ENCODE results near the gene NFIA. TPM values are rescaled to one million over a fixed set of nuclear protein-coding genes. Genes with fewer than 3 reads are reported as not detected.

The NFIA gene
- total and polyA plus RNA-seq, 5 donors from 2014 or later, result 0.86 to 3.9 (median 1.7) TPM

- no peaks in the 10 kb centered on the region for H3K36me3 Mint-ChIP-seq
- no peaks in the 10 kb centered on the region for H3K9me3 ChIP-seq (ENCODE audit: control insufficient read depth in 2 of 2, low read length in 2 of 2)
- ATAC-seq (ENCODE audit: low read depth in 2 of 2) (no peak), DNase-seq (no peak)
- H3K4me1 ChIP-seq (ENCODE audit: control insufficient read depth, insufficient read depth, low read length, poor library complexity, severe bottlenecking), result no peaks in the 10 kb centered on the region
- H3K27ac Mint-ChIP-seq, result no peak overlapping the region
- H3K27me3 Mint-ChIP-seq, result peaks cover 5% of the 10 kb centered on the region
- no peaks in the 10 kb centered on the region for H3K4me1 Mint-ChIP-seq
- no peak overlapping the region for H3K4me3 ChIP-seq (ENCODE audit: low read depth, low read length)
- H3K27me3 ChIP-seq (ENCODE audit: control insufficient read depth, insufficient read depth, low read length), result no peaks in the 10 kb centered on the region
- H3K36me3 ChIP-seq (ENCODE audit: control insufficient read depth, insufficient read depth, low read length), result no peaks in the 10 kb centered on the region
- no peaks in the 10 kb centered on the region for H3K9me3 Mint-ChIP-seq
- H3K4me3 Mint-ChIP-seq, result no peak overlapping the region
- no peak overlapping the region for H3K27ac ChIP-seq (ENCODE audit: insufficient read depth, low read length, poor library complexity, severe bottlenecking)
Observed at GRCh38 chr1:61420243-61420642, 337.9 kb downstream of the NFIA start.

DNA sequence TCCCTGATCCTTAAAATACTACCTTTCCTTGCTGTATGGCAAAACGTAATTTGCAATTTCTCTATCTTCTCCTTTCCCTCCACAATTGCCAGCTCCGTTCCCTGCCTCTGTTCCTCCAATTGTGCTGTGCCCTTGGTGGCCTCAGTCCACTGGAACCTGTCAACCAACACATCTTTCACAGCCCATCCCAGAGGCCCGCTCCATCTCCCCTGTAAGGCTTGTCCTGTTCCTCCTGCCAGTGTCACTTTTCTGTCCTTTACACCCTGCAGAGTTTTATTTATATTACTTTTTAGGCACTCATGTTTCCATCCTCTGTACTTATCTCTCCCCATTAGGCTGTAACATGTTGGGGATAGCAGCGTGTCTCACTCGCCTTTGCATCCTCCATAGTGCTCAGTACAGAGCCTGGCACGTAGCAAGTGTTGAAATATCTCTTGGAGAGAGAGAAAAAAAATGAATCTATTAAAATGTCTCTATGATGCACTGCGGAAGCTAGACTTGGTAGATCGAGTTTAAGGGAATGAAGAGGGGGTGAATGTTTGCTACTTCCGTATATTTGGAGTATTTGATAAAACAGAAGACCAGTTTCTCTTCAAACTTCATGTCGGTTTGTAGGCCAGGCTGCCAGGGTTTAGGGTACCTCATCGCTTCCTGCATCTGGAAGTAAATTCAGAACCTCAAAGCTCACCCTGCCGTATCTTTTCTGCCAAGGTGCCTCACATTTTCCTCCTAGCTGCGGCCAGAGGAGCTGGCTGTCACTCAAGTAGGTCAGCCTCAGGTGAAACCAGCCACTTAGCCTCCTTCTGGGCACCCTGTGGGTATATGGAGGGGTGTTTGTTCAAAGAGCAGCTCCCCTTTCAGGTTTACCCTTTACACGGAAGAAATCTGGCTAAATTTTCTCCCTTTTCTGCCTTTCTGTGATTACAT lies 338.8 kb downstream of the NFIA start:
- Histone ChIP-seq H3K9me3 (ENCODE audit: control insufficient read depth in 2 of 2, low read length in 2 of 2) (no peaks in the 10 kb centered on the region), H3K4me3 (ENCODE audit: low read depth, low read length) (no peak overlapping the region), H3K27ac (ENCODE audit: insufficient read depth, low read length, poor library complexity, severe bottlenecking) (no peak overlapping the region), H3K4me1 (ENCODE audit: control insufficient read depth, insufficient read depth, low read length, poor library complexity, severe bottlenecking) (no peaks in the 10 kb centered on the region), H3K27me3 (ENCODE audit: control insufficient read depth, insufficient read depth, low read length) (no peaks in the 10 kb centered on the region), H3K36me3 (ENCODE audit: control insufficient read depth, insufficient read depth, low read length) (no peaks in the 10 kb centered on the region)
- Mint-ChIP-seq H3K4me1 (no peaks in the 10 kb centered on the region), H3K36me3 (no peaks in the 10 kb centered on the region), H3K9me3 (no peaks in the 10 kb centered on the region), H3K4me3 (no peak overlapping the region), H3K27ac (no peak overlapping the region), H3K27me3 (peaks cover 5% of the 10 kb centered on the region)
- no peak for ATAC-seq (ENCODE audit: low read depth in 2 of 2)
- no peak for DNase-seq

DNA sequence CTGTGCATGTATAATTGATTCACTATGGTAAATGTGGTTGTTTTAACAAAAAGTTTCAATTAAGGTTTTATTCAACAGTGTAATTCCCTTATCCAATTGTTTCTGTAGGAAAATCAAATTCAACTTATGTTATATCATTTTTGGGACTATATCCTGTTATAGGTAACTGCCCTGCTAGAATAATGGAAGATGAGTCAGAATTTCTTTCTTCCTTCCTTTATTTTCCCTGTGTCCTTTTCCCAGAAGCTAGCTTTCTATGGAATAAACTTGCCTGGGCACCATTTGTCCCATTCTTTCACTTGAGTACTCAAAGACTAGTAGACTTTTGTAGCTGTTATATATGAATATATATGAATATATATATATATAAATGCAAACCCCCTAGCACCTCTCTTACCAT lies 341.3 kb downstream of the NFIA start:
- Mint-ChIP-seq H3K9me3 (no peaks in the 10 kb centered on the region), H3K4me3 (no peak overlapping the region), H3K4me1 (no peaks in the 10 kb centered on the region), H3K27me3 (peaks cover 13% of the 10 kb centered on the region), H3K36me3 (no peaks in the 10 kb centered on the region), H3K27ac (no peak overlapping the region)
- ATAC-seq (ENCODE audit: low read depth in 2 of 2) (no peak), DNase-seq (no peak)
- H3K27ac ChIP-seq (ENCODE audit: insufficient read depth, low read length, poor library complexity, severe bottlenecking), result no peak overlapping the region
- no peaks in the 10 kb centered on the region for H3K4me1 ChIP-seq (ENCODE audit: control insufficient read depth, insufficient read depth, low read length, poor library complexity, severe bottlenecking)
- no peaks in the 10 kb centered on the region for H3K36me3 ChIP-seq (ENCODE audit: control insufficient read depth, insufficient read depth, low read length)
- no peaks in the 10 kb centered on the region for H3K9me3 ChIP-seq (ENCODE audit: control insufficient read depth in 2 of 2, low read length in 2 of 2)
- H3K27me3 ChIP-seq (ENCODE audit: control insufficient read depth, insufficient read depth, low read length), result no peaks in the 10 kb centered on the region
- no peak overlapping the region for H3K4me3 ChIP-seq (ENCODE audit: low read depth, low read length)

DNA sequence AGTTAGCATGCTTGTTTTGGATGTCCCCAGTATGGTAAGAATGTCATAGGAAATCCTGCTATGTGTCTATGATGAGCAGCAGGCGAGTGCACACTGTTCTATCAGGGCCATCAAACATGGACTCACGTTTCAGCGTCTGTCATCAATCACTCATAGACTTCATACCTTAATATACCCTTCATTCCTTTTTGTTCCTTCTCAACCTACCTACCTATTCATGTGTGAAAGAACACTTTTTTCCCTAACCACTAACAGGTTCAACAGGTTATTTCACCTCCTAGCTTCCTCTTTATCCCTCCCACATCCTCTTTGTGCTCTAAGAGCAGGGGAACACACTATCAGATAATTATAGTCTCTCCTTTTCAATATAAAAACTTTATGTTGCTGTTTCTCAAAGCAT lies 342.0 kb downstream of the NFIA start:
- no peak for ATAC-seq (ENCODE audit: low read depth in 2 of 2)
- Histone ChIP-seq H3K4me1 (ENCODE audit: control insufficient read depth, insufficient read depth, low read length, poor library complexity, severe bottlenecking) (no peaks in the 10 kb centered on the region), H3K4me3 (ENCODE audit: low read depth, low read length) (no peak overlapping the region), H3K27ac (ENCODE audit: insufficient read depth, low read length, poor library complexity, severe bottlenecking) (no peak overlapping the region), H3K9me3 (ENCODE audit: control insufficient read depth in 2 of 2, low read length in 2 of 2) (no peaks in the 10 kb centered on the region), H3K36me3 (ENCODE audit: control insufficient read depth, insufficient read depth, low read length) (no peaks in the 10 kb centered on the region), H3K27me3 (ENCODE audit: control insufficient read depth, insufficient read depth, low read length) (no peaks in the 10 kb centered on the region)
- H3K27ac Mint-ChIP-seq, result no peak overlapping the region
- peaks cover 12% of the 10 kb centered on the region for H3K27me3 Mint-ChIP-seq
- no peaks in the 10 kb centered on the region for H3K9me3 Mint-ChIP-seq
- H3K36me3 Mint-ChIP-seq, result no peaks in the 10 kb centered on the region
- H3K4me1 Mint-ChIP-seq, result no peaks in the 10 kb centered on the region
- no peak for DNase-seq
- no peak overlapping the region for H3K4me3 Mint-ChIP-seq

DNA sequence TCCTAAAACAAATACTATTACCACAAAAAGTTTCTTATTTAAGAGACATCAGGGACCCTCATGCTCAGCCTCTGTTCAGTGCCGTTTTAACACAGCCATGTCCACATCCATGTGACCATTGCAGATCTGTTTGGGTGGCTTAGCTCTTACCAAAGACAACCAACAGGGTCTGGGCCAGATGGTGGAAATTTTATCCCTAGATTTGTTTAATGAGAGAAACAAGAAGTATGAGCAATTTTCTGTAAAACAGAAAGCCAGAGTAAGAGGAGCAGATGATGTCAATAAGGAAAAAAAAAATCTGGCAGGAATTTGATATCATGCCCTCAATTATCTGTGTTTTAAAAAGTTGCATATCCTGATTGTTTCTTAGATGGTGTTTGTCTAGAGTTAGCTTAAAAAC lies 342.7 kb downstream of the NFIA start:
- Mint-ChIP-seq H3K27ac (no peak overlapping the region), H3K4me3 (no peak overlapping the region), H3K9me3 (peaks cover 0 to 3% (median 0%) of the 10 kb centered on the region in 7 donors), H3K27me3 (peaks cover 8% of the 10 kb centered on the region), H3K36me3 (no peaks in the 10 kb centered on the region), H3K4me1 (no peaks in the 10 kb centered on the region)
- DNase-seq (no peak), ATAC-seq (ENCODE audit: low read depth in 2 of 2) (no peak)
- H3K36me3 ChIP-seq (ENCODE audit: control insufficient read depth, insufficient read depth, low read length), result no peaks in the 10 kb centered on the region
- H3K4me1 ChIP-seq (ENCODE audit: control insufficient read depth, insufficient read depth, low read length, poor library complexity, severe bottlenecking), result no peaks in the 10 kb centered on the region
- H3K9me3 ChIP-seq (ENCODE audit: control insufficient read depth in 2 of 2, low read length in 2 of 2), result no peaks in the 10 kb centered on the region
- H3K4me3 ChIP-seq (ENCODE audit: low read depth, low read length), result no peak overlapping the region
- no peak overlapping the region for H3K27ac ChIP-seq (ENCODE audit: insufficient read depth, low read length, poor library complexity, severe bottlenecking)
- H3K27me3 ChIP-seq (ENCODE audit: control insufficient read depth, insufficient read depth, low read length), result no peaks in the 10 kb centered on the region

GRCh38 chr1:61426254-61426653 lies 343.9 kb downstream of the NFIA start:
- Histone ChIP-seq H3K36me3 (ENCODE audit: control insufficient read depth, insufficient read depth, low read length) (no peaks in the 10 kb centered on the region), H3K27me3 (ENCODE audit: control insufficient read depth, insufficient read depth, low read length) (no peaks in the 10 kb centered on the region), H3K9me3 (ENCODE audit: control insufficient read depth in 2 of 2, low read length in 2 of 2) (no peaks in the 10 kb centered on the region), H3K4me3 (ENCODE audit: low read depth, low read length) (no peak overlapping the region), H3K27ac (ENCODE audit: insufficient read depth, low read length, poor library complexity, severe bottlenecking) (no peak overlapping the region), H3K4me1 (ENCODE audit: control insufficient read depth, insufficient read depth, low read length, poor library complexity, severe bottlenecking) (no peaks in the 10 kb centered on the region)
- H3K27ac Mint-ChIP-seq, result no peak overlapping the region
- H3K4me1 Mint-ChIP-seq, result no peaks in the 10 kb centered on the region
- H3K4me3 Mint-ChIP-seq, result no peak overlapping the region
- no peaks in the 10 kb centered on the region for H3K36me3 Mint-ChIP-seq
- DNase-seq (no peak), ATAC-seq (ENCODE audit: low read depth in 2 of 2) (no peak)
- H3K9me3 Mint-ChIP-seq, result peaks cover 0 to 3% (median 0%) of the 10 kb centered on the region in 7 donors
- peaks cover 8% of the 10 kb centered on the region for H3K27me3 Mint-ChIP-seq

DNA sequence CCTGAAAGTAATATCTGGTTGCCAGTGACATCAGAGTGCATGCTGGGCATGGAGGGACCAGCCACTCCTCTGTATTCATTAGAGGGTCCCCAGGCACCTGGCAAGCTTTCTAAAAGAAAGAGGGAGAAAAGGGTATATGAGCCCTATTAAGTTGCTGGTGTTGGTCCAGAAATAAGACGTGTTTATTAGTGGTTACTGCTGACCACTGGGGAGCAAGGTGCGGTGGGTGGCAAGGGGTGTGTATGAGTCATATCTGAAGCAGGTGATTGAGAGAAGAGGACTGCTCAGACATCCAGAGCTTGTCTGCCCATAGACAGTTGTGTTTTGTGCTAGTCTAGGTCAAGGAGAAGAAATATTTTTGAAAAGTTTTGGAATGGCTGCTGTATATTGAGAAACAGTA lies 344.5 kb downstream of the NFIA start:
- Mint-ChIP-seq H3K4me3 (no peak overlapping the region), H3K36me3 (no peaks in the 10 kb centered on the region), H3K27ac (no peak overlapping the region), H3K27me3 (peaks cover 8% of the 10 kb centered on the region), H3K9me3 (peaks cover 0 to 3% (median 0%) of the 10 kb centered on the region in 7 donors), H3K4me1 (no peaks in the 10 kb centered on the region)
- H3K9me3 ChIP-seq (ENCODE audit: control insufficient read depth in 2 of 2, low read length in 2 of 2), result no peaks in the 10 kb centered on the region
- H3K4me3 ChIP-seq (ENCODE audit: low read depth, low read length), result no peak overlapping the region
- no peaks in the 10 kb centered on the region for H3K27me3 ChIP-seq (ENCODE audit: control insufficient read depth, insufficient read depth, low read length)
- ATAC-seq (ENCODE audit: low read depth in 2 of 2) (no peak), DNase-seq (no peak)
- no peaks in the 10 kb centered on the region for H3K36me3 ChIP-seq (ENCODE audit: control insufficient read depth, insufficient read depth, low read length)
- H3K27ac ChIP-seq (ENCODE audit: insufficient read depth, low read length, poor library complexity, severe bottlenecking), result no peak overlapping the region
- no peaks in the 10 kb centered on the region for H3K4me1 ChIP-seq (ENCODE audit: control insufficient read depth, insufficient read depth, low read length, poor library complexity, severe bottlenecking)

- no peaks in the 10 kb centered on the region for H3K36me3 ChIP-seq (ENCODE audit: control insufficient read depth, insufficient read depth, low read length)
- no peaks in the 10 kb centered on the region for H3K9me3 ChIP-seq (ENCODE audit: control insufficient read depth in 2 of 2, low read length in 2 of 2)
- Mint-ChIP-seq H3K4me1 (no peaks in the 10 kb centered on the region), H3K27ac (no peak overlapping the region), H3K4me3 (no peak overlapping the region), H3K27me3 (peaks cover 8% of the 10 kb centered on the region), H3K9me3 (peaks cover 0 to 3% (median 0%) of the 10 kb centered on the region in 7 donors), H3K36me3 (no peaks in the 10 kb centered on the region)
- no peak for DNase-seq
- H3K27me3 ChIP-seq (ENCODE audit: control insufficient read depth, insufficient read depth, low read length), result no peaks in the 10 kb centered on the region
- H3K4me1 ChIP-seq (ENCODE audit: control insufficient read depth, insufficient read depth, low read length, poor library complexity, severe bottlenecking), result no peaks in the 10 kb centered on the region
- no peak overlapping the region for H3K4me3 ChIP-seq (ENCODE audit: low read depth, low read length)
- H3K27ac ChIP-seq (ENCODE audit: insufficient read depth, low read length, poor library complexity, severe bottlenecking), result no peak overlapping the region
- no peak for ATAC-seq (ENCODE audit: low read depth in 2 of 2)
Observed at GRCh38 chr1:61427510-61427909, 345.1 kb downstream of the NFIA start.
